Measurements from ENCODE around the gene CTSF.
"Not testable (repeated sequence)": the region's sequence is repeated elsewhere in the genome, so short reads cannot be mapped to it uniquely, and the experiment has no call there.

The CTSF gene

DNA sequence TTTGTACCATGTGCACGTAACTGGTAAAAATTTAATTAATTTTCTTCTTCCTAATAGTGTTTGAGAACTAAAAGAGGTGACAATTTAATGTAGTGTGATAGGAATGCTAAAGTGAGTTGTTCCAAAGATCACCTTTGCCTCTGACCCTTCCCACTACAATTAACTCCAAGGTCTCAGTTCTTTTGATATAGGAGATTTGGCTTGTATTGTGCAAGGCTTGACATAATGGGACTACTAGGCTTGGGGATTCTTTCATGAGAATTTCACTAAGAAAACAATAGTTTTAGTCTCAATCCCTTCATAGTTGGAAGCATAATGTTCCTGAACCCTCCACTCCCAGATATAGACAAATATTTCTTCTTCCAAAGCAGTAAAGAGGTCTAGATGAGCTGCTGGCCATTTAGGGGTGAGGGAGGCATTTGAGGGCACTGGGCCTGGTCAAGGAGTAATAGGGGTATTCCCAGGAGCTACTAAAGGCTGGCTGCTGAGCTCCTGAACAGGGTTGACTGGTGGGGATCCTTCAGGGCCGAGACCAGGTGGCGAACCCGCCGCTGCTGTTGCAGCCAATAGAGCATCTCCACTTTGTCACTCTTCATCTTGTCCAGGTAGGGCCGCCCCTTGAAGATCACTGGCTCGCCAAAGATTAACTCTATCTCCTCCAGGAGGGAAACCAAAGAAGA lies 21.7 kb upstream of the CTSF start:
- no peak for DNase-seq (ENCODE audit: low read depth in 2 of 3, low spot score in 1 of 3)

DNA sequence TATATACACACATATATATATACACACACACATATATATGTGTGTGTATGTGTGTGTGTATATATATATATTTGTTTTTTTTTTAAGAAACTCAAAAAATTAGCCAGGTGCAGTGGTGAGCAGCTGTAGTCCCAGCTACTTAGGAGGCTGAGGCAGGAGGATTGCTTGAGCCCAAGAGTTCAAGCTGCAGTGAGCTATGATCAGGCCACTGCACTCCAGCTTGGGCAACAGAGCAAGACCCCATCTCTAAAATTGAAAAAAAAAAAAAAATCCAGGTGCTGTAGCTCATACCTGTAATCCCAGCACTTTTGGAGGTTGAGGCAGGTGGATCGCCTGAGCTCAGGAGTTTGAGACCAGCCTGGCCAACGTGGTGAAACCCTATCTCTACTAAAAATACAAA lies 20.9 kb upstream of the CTSF start:
- not testable (repeated sequence) for DNase-seq (ENCODE audit: low read depth in 2 of 3, low spot score in 1 of 3)

- DNase-seq (ENCODE audit: low read depth in 2 of 3, low spot score in 1 of 3): no peak
Measured at GRCh38 chr11:66586136-66586535, 17.7 kb upstream of the CTSF start.

- not testable (repeated sequence) for DNase-seq (ENCODE audit: low read depth in 2 of 3, low spot score in 1 of 3)
Measured at GRCh38 chr11:66585447-66585846, 17.0 kb upstream of the CTSF start.

DNA sequence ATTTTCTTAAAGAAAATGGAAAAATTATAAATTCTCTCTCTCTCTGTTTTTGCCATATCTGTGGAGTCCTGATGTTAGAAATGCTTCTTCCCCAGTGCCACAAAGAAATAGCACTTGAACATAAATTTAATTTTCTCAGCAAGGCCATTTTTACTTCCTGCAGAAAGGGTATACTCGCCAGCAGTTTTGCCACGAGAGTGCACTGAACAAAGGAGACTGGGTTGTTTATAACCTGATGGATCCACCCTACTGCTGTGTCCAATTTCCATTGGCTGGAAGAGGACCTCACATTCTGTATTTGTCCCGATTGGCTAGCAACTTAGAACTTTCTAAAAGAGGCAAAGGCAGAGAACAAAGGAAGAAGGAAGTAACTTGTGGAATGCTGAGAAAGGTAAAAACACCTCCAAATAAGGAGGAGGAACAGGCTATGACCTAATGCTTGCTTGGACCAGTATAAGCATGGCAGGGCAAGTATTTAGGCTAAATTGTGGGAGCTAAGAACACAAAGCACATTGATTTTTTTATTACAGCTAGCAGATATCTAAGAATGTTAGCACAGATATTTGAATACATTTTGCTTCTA lies 14.2 kb upstream of the CTSF start:
- DNase-seq (ENCODE audit: low read depth in 2 of 3, low spot score in 1 of 3): not testable (repeated sequence)

DNA sequence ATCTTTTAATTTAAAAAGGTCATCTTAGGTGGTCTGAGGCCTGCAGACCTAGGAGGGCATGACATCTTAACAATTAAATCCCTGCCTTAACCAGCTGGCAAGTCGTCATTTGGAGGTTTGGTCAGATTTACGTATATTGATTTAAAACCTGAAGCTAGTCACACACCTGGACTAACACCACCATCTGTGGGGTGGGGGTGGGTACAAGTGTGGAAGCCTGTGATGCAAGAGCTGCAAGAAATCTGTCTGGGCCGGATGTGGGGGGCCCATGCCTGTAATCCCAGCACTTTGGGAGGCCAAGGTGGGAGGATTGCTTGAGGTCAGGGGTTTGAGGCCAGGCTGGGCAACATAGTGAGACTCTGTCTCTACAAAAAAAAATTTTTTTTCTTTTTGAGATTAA lies 12.9 kb upstream of the CTSF start:
- DNase-seq (ENCODE audit: low read depth in 2 of 3, low spot score in 1 of 3): no peak

DNA sequence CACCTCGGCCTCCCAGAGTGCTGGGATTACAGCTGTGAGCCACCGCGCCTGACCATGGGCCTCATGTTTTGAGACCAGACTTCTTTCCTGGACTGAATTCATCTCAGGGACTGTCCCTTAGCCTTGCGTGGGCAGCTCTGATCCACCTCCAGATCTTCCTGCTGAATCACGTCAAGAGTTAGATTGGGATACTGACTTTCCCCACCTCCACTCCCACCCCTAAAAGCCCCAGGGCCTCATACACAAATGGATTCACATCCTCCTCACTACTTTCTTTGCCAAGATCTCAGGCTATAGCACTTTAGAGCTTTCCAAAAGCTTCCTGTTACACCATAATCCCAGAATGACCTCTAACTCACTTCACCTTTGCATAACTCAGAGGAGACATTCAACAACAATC lies 12.4 kb upstream of the CTSF start:
- DNase-seq (ENCODE audit: low read depth in 2 of 3, low spot score in 1 of 3): no peak

DNA sequence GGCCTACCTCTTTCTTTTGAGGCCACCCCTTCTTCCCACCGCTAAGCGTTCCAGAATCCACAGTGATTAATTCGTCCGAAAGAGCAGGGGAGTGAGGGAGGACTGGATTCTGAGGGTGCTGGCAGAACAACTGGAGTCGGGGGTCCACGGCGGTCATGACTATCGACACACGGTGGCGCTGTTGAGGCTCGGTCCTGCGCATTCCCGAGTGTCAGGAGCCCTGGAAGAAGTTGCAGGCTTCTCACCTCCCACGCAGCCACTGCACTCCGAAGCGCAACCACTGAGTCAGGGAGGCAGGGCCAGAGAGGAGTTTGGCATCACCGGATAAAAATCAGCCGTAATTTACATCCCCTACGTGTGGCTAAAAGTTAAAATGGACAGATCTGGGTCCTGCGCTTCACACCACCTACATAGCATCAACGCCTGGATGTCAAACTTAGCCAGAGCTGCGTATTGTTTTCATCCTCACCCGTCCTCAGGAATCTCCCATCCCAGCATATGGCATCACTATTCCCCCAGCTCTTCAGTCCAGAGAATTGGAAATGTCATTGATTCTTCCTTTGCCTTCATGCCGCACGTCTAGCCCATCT lies 10.7 kb upstream of the CTSF start:
- DNase-seq (ENCODE audit: low read depth in 2 of 3, low spot score in 1 of 3): peak; percentile 74 to 87 (median 81)

GRCh38 chr11:66570850-66571180 lies 2.4 kb upstream of the CTSF start:
- DNase-seq (ENCODE audit: low read depth in 2 of 3, low spot score in 1 of 3): no peak

DNA sequence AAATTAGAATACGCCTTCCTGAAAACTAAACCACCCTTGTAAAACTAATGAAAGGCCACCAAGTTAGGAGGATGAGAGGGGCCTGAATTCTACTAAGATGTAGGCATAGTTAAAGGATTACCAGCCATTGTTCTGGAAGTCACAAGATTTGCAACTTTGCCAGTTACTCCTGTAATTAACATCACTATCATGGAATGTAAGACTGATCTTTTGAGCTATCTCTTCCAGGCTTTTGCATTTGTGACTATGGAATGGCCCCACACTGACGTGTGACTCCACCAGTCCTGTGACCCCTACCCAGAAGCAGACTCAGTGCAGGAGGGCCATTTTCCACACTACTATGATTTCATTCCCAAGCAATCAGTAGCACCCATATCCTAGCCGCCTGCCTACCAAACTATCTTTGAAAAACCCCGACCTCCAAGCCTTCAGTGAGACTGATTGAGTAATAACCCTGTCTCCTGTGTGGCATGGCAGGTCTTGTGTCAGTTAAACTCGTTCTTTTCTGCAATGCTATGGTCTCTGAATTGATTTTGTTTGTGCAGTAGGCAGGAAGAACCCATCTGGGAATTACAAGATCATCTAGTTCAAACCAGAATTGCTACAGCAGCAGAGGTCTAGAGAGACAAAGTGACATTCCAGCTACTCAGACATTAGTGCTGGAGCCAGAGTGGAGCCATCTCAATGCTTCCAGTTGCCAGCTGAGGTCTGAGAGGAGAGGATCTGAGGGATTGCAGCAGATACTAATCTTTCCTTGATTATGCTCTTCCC lies 1.9 kb upstream of the CTSF start:
- no peak for DNase-seq (ENCODE audit: low read depth in 2 of 3, low spot score in 1 of 3)

DNA sequence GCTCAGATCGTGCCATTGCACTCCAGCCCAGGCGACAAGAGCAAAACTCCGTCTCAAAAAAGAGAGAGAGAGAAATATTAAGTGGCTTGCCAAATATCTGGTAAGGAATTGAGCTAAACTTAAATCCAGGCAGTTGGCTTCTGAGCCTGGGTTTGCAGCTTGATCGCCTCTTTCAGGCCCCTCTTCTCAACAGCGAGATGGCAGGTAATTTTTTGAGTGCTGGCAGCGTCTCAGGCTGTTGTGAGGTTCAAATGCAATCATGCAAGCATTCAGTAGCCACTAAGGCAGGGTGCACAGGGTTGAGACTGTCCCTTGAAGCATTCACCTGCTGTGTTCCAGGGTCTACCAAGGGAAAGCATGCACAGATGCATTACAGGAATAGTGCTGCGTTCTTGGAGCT lies 670 bp upstream of the CTSF start:
- no peak for DNase-seq (ENCODE audit: low read depth in 2 of 3, low spot score in 1 of 3)

DNA sequence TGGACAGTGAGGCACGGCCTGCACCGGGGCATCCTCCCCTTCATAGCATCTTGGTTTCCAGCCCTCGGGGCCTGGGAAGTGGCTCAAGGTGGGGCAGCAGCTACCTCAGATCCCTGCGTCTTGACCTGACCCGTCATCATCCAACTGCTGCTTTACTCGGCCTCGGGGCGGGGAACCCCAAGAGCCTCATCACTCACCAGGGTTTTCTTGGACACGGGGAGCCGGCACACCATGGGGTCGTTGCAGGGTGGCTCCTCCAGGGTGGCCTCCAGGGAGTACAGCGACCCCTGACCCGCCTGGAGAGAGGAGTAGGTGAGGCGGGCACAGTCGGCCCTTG lies 651 bp downstream of the CTSF start:
- no peak for DNase-seq (ENCODE audit: low read depth in 2 of 3, low spot score in 1 of 3)

DNA sequence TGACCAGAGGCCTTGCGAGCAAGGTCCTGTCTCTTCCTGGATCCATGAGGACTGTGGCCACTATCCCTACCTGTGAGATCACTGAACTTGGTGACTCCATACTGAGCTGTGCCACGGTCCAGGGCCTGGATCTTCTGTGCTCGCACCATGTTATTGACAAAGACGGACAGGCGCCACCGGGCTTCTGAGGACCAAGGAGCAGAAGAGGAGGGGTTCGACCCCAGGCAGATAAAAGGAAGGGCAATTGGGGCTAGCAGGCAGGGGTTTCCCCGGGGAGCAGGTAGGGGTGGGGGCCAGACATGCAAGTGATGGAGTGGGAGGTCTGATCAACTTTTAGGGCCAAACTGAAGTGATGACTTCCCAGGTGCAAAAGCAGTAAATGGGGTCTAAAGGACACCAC lies 2.2 kb downstream of the CTSF start:
- no peak for DNase-seq (ENCODE audit: low read depth in 2 of 3, low spot score in 1 of 3)

DNA sequence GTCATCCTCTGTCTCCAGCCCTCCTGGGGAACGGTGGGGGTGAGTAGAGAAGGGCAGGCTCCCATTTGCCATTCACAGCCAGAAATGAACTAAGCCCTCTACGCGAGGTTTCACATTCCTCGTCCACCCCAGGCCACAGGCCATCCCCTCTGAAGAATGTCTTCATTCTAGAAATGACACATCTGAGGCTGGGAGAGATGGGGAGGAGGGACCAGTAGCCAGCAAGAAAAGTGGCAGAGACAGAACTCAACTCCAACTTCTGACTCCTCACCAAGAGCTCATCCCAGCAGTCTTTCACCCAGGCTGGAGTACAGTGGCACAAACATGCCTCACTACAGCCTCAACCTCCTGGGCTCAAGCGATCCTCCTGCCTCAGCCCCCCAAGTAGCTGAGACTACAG lies 3.4 kb downstream of the CTSF start:
- no peak for DNase-seq (ENCODE audit: low read depth in 2 of 3, low spot score in 1 of 3)

GRCh38 chr11:66564538-66564937 lies 3.9 kb downstream of the CTSF start:
- DNase-seq (ENCODE audit: low read depth in 2 of 3, low spot score in 1 of 3): no peak

DNA sequence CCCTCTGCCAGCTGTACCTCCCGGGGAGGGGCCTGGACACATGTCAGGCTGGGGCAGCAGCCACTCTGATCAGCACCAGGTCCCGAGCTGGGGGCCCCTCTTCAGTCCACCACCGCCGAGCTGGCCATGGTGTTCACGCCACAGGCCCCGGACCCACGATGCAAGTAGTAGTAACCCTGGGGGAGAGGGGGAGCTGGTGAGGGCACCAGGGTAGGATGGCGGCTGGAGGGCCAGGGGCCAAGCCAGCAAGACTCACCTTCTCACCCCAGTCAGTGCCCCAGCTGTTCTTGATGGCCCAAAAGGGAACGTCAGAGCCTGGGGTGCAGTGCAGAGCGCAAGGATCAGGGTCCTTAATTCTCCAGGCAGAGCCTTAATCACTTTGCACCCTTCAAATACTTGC lies 4.6 kb downstream of the CTSF start:
- no peak for DNase-seq (ENCODE audit: low read depth in 2 of 3, low spot score in 1 of 3)

GRCh38 chr11:66562907-66563583 lies 5.4 kb downstream of the CTSF start:
- no peak for DNase-seq (ENCODE audit: low read depth in 2 of 3, low spot score in 1 of 3)

DNA sequence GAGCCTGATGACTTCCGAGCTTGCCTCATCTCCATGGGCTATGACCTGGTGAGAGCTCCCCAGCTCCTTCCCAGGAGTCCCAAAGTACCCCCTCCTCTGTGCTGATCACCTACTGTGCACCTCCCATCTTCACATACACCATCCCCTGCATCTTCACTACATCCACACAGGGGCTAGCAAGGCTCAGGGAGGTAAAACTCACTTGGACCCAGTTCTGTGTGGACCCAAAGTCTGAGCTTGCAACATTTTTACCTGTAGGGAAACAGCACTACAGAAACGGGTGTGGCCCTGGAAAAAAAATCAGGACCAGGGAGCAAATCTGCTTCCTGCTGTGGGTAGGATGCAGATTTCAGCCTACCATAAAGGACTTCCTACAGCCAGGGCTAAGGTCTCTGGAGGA lies 6.1 kb downstream of the CTSF start:
- DNase-seq (ENCODE audit: low read depth in 2 of 3, low spot score in 1 of 3): no peak

DNA sequence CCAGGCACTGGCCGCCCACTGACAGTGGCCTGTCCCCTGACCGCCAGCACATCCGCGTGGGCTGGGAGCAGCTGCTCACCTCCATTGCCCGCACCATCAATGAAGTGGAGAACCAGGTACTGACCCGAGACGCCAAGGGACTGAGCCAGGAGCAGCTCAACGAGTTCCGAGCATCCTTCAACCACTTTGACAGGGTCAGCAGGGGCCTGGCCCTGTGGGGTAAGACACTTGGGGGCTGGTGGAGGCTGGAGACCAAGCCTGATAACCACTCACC lies 6.5 kb downstream of the CTSF start:
- no peak for DNase-seq (ENCODE audit: low read depth in 2 of 3, low spot score in 1 of 3)

DNA sequence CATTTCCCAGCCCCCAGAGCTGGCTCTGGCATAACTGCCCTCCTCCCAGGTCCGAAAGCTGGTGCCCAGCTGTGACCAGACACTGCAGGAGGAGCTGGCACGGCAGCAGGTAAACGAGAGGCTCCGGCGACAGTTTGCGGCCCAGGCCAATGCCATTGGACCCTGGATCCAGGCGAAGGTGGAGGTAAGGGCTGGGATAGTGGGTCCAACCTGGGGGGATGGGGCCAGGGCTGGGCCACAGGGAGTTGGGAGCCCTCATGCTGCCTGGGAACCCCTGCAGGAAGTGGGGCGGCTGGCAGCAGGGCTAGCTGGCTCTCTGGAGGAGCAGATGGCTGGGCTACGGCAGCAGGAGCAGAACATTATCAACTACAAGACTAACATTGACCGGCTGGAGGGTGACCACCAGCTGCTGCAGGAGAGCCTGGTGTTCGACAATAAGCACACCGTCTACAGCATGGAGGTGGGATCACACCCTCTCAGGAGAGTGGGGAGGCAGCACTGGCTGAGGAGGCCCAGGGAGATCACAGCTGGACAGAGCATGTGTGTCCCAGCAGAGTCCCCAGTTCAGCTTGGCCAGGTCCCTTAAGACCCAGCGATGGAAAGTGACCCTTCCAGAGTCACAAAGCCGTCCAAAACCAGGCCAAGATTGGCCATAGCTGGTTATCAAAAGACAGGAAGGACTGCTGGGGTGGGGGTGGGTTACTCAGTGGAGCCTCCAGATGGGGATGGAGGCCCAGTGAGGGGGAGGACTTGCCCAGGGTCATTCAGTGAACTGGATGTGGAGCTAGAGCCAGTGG lies 7.0 kb downstream of the CTSF start:
- DNase-seq (ENCODE audit: low read depth in 2 of 3, low spot score in 1 of 3): no peak

Measured in stimulated activated CD4-positive, alpha-beta T cell treated with anti-CD3 and anti-CD28 coated beads, Interleukin-12 subunit alpha, Interleukin-12 subunit beta, amount 100 ng/mL, for 48 hours (primary cell).